Endothelial cell of umbilical vein (primary cell): ENCODE data around the gene BPHL. TPM values are rescaled to one million over a fixed set of nuclear protein-coding genes. Genes with fewer than 3 reads are reported as not detected.

ENCODE experiments used
- BruUV-seq: library from RNA; stranded (reverse); fragments of 400-500 nt; replicated peaks from 2 replicates; lab custom pipeline; 2021; lab: Mats Ljungman, UMichigan
- CTCF ChIA-PET: fragments of 300-600, 350-600 bp; sonication (Branson Sonifier 250); formaldehyde crosslinking; loops from one replicate; lab custom pipeline; 2021; ENCODE audit warnings: antibody characterized with exemption, inconsistent platforms; lab: Charles Lee
- POLR2A ChIA-PET: fragments of 300-600, 350-600 bp; sonication (Branson Sonifier 250); formaldehyde crosslinking; loops from one replicate; lab custom pipeline; 2021; ENCODE audit warnings: antibody characterized with exemption, inconsistent platforms; lab: Charles Lee
- DNase-seq: peaks from one replicate; pipeline ENCODE4 v3.0.0-alpha.2; 2011; ENCODE audit warnings: low read depth, low spot score
- FAIRE-seq: peaks from 2 replicates; lab custom pipeline; 2011; peaks lifted over from hg19 to GRCh38; lab: Jason Lieb, UNC
- H2AFZ ChIP-seq: 2 replicates; pipeline ENCODE4 v1.6.0; 2012; ENCODE audit warnings: low read depth, low read length, control low read depth, inconsistent platforms
- H3K27ac ChIP-seq: 2 replicates; pipeline ENCODE4 v1.5.1; 2011; ENCODE audit warnings: low read depth, mild to moderate bottlenecking, control low read depth, low read length, moderate library complexity; ENCODE audit not compliant: insufficient read depth
- H3K27me3 ChIP-seq, 2 experiments: 2 replicates each; pipeline versions ENCODE4 v1.6.0 to v1.6.1; 2011; ENCODE audit warnings: low read length in 2 of 2, mixed read lengths in 1 of 2; ENCODE audit not compliant: control insufficient read depth in 2 of 2, insufficient read depth in 2 of 2
- H3K36me3 ChIP-seq, 2 experiments: 2 replicates in 1 of 2; 3 replicates in 1 of 2; pipeline ENCODE4 v1.5.1; 2011; ENCODE audit warnings: low read length in 2 of 2, mild to moderate bottlenecking in 1 of 2, moderate library complexity in 1 of 2; ENCODE audit not compliant: control insufficient read depth in 2 of 2, insufficient read depth in 2 of 2; ENCODE audit errors: extremely low read depth in 1 of 2
- H3K4me1 ChIP-seq: 3 replicates; pipeline ENCODE4 v1.5.1; 2011; ENCODE audit warnings: mild to moderate bottlenecking, low read length; ENCODE audit not compliant: control insufficient read depth, insufficient read depth; ENCODE audit errors: extremely low read depth
- H3K4me2 ChIP-seq: 2 replicates; pipeline ENCODE4 v1.6.1; 2011; ENCODE audit warnings: low read length, control low read depth, mixed read lengths; ENCODE audit not compliant: insufficient read depth
- H3K4me3 ChIP-seq, 3 experiments: fragments of 200-600 bp in 1 of 3; sonication (generic), shearing (Covaris generic) in 1 of 3; replicated peaks in 1 of 3; 2 replicates each; pipeline ENCODE4 v1.5.1; 2011 to 2016; ENCODE audit warnings: control low read depth in 3 of 3, low read length in 3 of 3, mild to moderate bottlenecking in 2 of 3, inconsistent platforms in 1 of 3, low read depth in 1 of 3, moderate library complexity in 1 of 3; ENCODE audit not compliant: insufficient read depth in 1 of 3
- H3K79me2 ChIP-seq: 2 replicates; pipeline ENCODE4 v1.6.0; 2012; ENCODE audit warnings: low read length, inconsistent platforms; ENCODE audit not compliant: control insufficient read depth, insufficient read depth
- H3K9ac ChIP-seq: replicated peaks from 2 replicates; pipeline ENCODE3; 2011; ENCODE audit warnings: low read length, control low read depth; ENCODE audit not compliant: insufficient read depth; ENCODE audit errors: extremely low read depth
- H3K9me1 ChIP-seq: replicated peaks from 3 replicates; pipeline ENCODE4 v1.6.0; 2011; ENCODE audit warnings: mild to moderate bottlenecking, low read length; ENCODE audit not compliant: control insufficient read depth, insufficient read depth; ENCODE audit errors: extremely low read depth
- H3K9me3 ChIP-seq: replicated peaks from 2 replicates; pipeline ENCODE4 v1.5.1; 2012; ENCODE audit warnings: low read length, inconsistent platforms; ENCODE audit not compliant: control insufficient read depth, insufficient read depth
- H4K20me1 ChIP-seq: replicated peaks from 2 replicates; pipeline ENCODE3; 2011; ENCODE audit warnings: mild to moderate bottlenecking, low read length; ENCODE audit not compliant: control insufficient read depth, insufficient read depth; ENCODE audit errors: extremely low read depth
- EZH2 ChIP-seq: IDR thresholded peaks from 2 replicates; pipeline ENCODE4 v1.6.1; 2012; ENCODE audit warnings: borderline replicate concordance, low read depth, mild to moderate bottlenecking, moderate library complexity, low read length, inconsistent platforms; ENCODE audit not compliant: severe bottlenecking
- FOS ChIP-seq: IDR thresholded peaks from 2 replicates; pipeline ENCODE4 v1.6.1; 2011; ENCODE audit warnings: mild to moderate bottlenecking, low read length, moderate library complexity, borderline replicate concordance; ENCODE audit not compliant: insufficient read depth
- GATA2 ChIP-seq: IDR thresholded peaks from 2 replicates; pipeline ENCODE4 v1.7.0; 2011; ENCODE audit warnings: low read depth, mild to moderate bottlenecking, moderate library complexity, mixed read lengths, low read length; ENCODE audit not compliant: insufficient read length, insufficient read depth
- JUN ChIP-seq: IDR thresholded peaks from 2 replicates; pipeline ENCODE4 v1.6.1; 2011; ENCODE audit warnings: borderline replicate concordance, low read depth; ENCODE audit not compliant: insufficient read length, insufficient read depth
- MYC ChIP-seq: IDR thresholded peaks from one replicate; pipeline ENCODE4 v1.6.1; 2011; ENCODE audit warnings: mild to moderate bottlenecking, low read depth, low read length
- POLR2A ChIP-seq: IDR thresholded peaks from 2 replicates; pipeline ENCODE4 v1.6.1; 2012; ENCODE audit warnings: low read depth, mild to moderate bottlenecking, control low read depth, low read length
- POLR2AphosphoS5 ChIP-seq: IDR thresholded peaks from 2 replicates; pipeline ENCODE4 v1.6.1; 2012; ENCODE audit warnings: low read depth, mild to moderate bottlenecking, control low read depth, low read length, moderate library complexity; ENCODE audit not compliant: insufficient read depth
- dilution Hi-C: fragments of 300-500 bp; cut with MboI; formaldehyde crosslinking; loops from one replicate; pipeline ENCODE4 v1.15.0; 2019; ENCODE audit warnings: low sequenced_read_pairs; ENCODE audit not compliant: extremely low pct_ligation_motif_present
- intact Hi-C: fragments of 100-400 bp; cut with micrococcal nuclease; formaldehyde crosslinking; loops from one replicate; pipeline ENCODE4 v1.10.0; 2022
- polyA plus RNA-seq, 4 experiments: library from polyadenylated mRNA; depleted of rRNA in 3 of 4; stranded (reverse) in 3 of 4; unstranded in 1 of 4; fragments of >200 nt; gene quantifications; 2 replicates each; pipeline versions ENCODE4 v1.2.1 to v1.2.3, GENCODE V29; 2011 to 2012; ENCODE audit warnings: missing spikeins in 1 of 4
- total RNA-seq: library from RNA; stranded (reverse); gene quantifications from 2 replicates; pipeline ENCODE4 v1.2.3, GENCODE V29; 2021
- TF ChIP-seq, protein P1 (sequence below): IDR thresholded peaks from 2 replicates; pipeline ENCODE4 v1.6.1; 2011; ENCODE audit not compliant: insufficient read depth, insufficient read length
- TF ChIP-seq, protein P2 (sequence below), 2 donors: IDR thresholded peaks; 1 replicate in 1 of 2; 2 replicates in 1 of 2; pipeline ENCODE4 v1.5.1; 2011; ENCODE audit warnings: low read length in 2 of 2, mild to moderate bottlenecking in 2 of 2, moderate library complexity in 2 of 2, control low read depth in 1 of 2, inconsistent platforms in 1 of 2, low read depth in 1 of 2; ENCODE audit not compliant: insufficient read depth in 1 of 2; ENCODE audit errors: extremely low read depth in 1 of 2

BPHL gene
- total and polyA plus RNA-seq, 2 donors (not counting 3 experiments of a cell fraction or from before 2014, with no cell fraction given) = 12.3 to 14.8 TPM

DNA sequence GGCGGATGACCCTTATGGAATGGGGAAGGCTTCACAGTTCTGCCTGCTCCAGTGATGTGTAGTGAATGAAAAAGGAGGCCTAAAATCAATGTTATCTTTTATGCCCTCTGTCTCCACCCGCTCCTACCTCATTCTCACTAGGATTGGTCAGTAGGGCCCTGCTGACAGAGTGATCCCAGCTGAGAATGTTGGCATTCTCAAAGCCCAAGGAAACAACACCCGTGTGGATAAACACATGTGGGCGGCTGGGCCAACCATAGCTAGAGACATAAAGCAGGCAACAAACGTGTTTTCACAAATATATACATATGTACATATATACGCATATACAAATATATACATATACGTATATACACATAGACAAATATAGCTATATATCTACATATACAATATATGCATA lies 45.7 kb upstream of the BPHL start:
- CTCF ChIA-PET = no interaction called here
- H3K27me3 ChIP-seq = no peaks in the 10 kb centered on the region
- H3K36me3 ChIP-seq = peaks cover 0 to 9% of the 10 kb centered on the region in 2 experiments
- H3K9me3 ChIP-seq = no peaks in the 10 kb centered on the region
- peaks cover 61% of the 10 kb centered on the region for H3K79me2 ChIP-seq
- no peak for DNase-seq
- TF ChIP-seq EZH2 (no peak), POLR2AphosphoS5 (no peak), FOS (no peak), POLR2A (no peak), JUN (no peak), MYC (no peak), GATA2 (no peak)
- TF ChIP-seq, protein P1, sequence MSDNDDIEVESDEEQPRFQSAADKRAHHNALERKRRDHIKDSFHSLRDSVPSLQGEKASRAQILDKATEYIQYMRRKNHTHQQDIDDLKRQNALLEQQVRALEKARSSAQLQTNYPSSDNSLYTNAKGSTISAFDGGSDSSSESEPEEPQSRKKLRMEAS = no peak
- TF ChIP-seq, protein P2, sequence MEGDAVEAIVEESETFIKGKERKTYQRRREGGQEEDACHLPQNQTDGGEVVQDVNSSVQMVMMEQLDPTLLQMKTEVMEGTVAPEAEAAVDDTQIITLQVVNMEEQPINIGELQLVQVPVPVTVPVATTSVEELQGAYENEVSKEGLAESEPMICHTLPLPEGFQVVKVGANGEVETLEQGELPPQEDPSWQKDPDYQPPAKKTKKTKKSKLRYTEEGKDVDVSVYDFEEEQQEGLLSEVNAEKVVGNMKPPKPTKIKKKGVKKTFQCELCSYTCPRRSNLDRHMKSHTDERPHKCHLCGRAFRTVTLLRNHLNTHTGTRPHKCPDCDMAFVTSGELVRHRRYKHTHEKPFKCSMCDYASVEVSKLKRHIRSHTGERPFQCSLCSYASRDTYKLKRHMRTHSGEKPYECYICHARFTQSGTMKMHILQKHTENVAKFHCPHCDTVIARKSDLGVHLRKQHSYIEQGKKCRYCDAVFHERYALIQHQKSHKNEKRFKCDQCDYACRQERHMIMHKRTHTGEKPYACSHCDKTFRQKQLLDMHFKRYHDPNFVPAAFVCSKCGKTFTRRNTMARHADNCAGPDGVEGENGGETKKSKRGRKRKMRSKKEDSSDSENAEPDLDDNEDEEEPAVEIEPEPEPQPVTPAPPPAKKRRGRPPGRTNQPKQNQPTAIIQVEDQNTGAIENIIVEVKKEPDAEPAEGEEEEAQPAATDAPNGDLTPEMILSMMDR (IDR thresholded peaks at IDR 0.05; ENCODE audit: extremely low read depth in 1 of 2, insufficient read depth in 1 of 2, low read depth in 1 of 2, low read length in 2 of 2) = no peak
- H3K27ac ChIP-seq = no peak overlapping the region
- dilution Hi-C loops (no loop called here), intact Hi-C loops (no loop called here)
- no peak for FAIRE-seq
- POLR2A ChIA-PET = no interaction called here
- no peaks in the 10 kb centered on the region for H4K20me1 ChIP-seq
- no peak overlapping the region for H3K4me3 ChIP-seq
- peaks cover 18% of the 10 kb centered on the region for H3K4me1 ChIP-seq
- H3K4me2 ChIP-seq = no peak overlapping the region
- H3K9ac ChIP-seq = no peak overlapping the region
- no peak overlapping the region for H2AFZ ChIP-seq
- no TSS peak for BruUV-seq
- no peaks in the 10 kb centered on the region for H3K9me1 ChIP-seq
